ENCODE measurements around the gene PARD3B. TPM values are rescaled to one million over a fixed set of nuclear protein-coding genes. Genes with fewer than 3 reads are reported as not detected.
A peak's percentile ranks its signal among the peaks of the same experiment; 100 is the strongest.

The PARD3B gene
- total RNA-seq, 1 donor from 2014 or later: 23.8 TPM

GRCh38 chr2:204586444-204587180, 41.3 kb downstream of the PARD3B start:
- ATAC-seq (no peak), DNase-seq (no peak)
- intact Hi-C loops (cut with DNase I): no loop called here
- H3K27me3 ChIP-seq (ENCODE audit: low read depth): no peaks in the 10 kb centered on the region
- H3K27ac ChIP-seq: no peak overlapping the region
- H3K36me3 ChIP-seq: no peaks in the 10 kb centered on the region
- H3K4me3 ChIP-seq: no peak overlapping the region
- TF ChIP-seq CTCF (IDR thresholded peaks at IDR 0.05): no peak
- H3K9me3 ChIP-seq: peaks cover 10% of the 10 kb centered on the region
- no peaks in the 10 kb centered on the region for H3K4me1 ChIP-seq

GRCh38 chr2:204590063-204590462, 44.8 kb downstream of the PARD3B start:
- ATAC-seq: no peak
- intact Hi-C loops (cut with DNase I): no loop called here
- Histone ChIP-seq H3K4me1 (no peaks in the 10 kb centered on the region), H3K4me3 (no peak overlapping the region), H3K36me3 (no peaks in the 10 kb centered on the region), H3K27me3 (ENCODE audit: low read depth) (no peaks in the 10 kb centered on the region), H3K9me3 (peaks cover 10% of the 10 kb centered on the region), H3K27ac (no peak overlapping the region)
- TF ChIP-seq CTCF (IDR thresholded peaks at IDR 0.05): no peak
- DNase-seq: no peak

GRCh38 chr2:204591225-204591624, 46.0 kb downstream of the PARD3B start:
- no peak for TF ChIP-seq CTCF (IDR thresholded peaks at IDR 0.05)
- ATAC-seq (no peak), DNase-seq (no peak)
- H3K4me3 ChIP-seq: no peak overlapping the region
- H3K27ac ChIP-seq: no peak overlapping the region
- H3K9me3 ChIP-seq: peaks cover 10% of the 10 kb centered on the region
- H3K36me3 ChIP-seq: no peaks in the 10 kb centered on the region
- no peaks in the 10 kb centered on the region for H3K27me3 ChIP-seq (ENCODE audit: low read depth)
- no peaks in the 10 kb centered on the region for H3K4me1 ChIP-seq
- intact Hi-C loops (cut with DNase I): no loop called here

GRCh38 chr2:204604061-204604460, 58.8 kb downstream of the PARD3B start:
- Histone ChIP-seq H3K36me3 (no peaks in the 10 kb centered on the region), H3K4me3 (no peak overlapping the region), H3K4me1 (peaks cover 28% of the 10 kb centered on the region), H3K27ac (no peak overlapping the region), H3K27me3 (ENCODE audit: low read depth) (no peaks in the 10 kb centered on the region), H3K9me3 (no peaks in the 10 kb centered on the region)
- intact Hi-C loops (cut with DNase I): no loop called here
- ATAC-seq (no peak), DNase-seq (no peak)
- no peak for TF ChIP-seq CTCF (IDR thresholded peaks at IDR 0.05)

- DNase-seq: no peak
- Histone ChIP-seq H3K4me1 (peaks cover 28% of the 10 kb centered on the region), H3K36me3 (no peaks in the 10 kb centered on the region), H3K9me3 (no peaks in the 10 kb centered on the region), H3K27ac (no peak overlapping the region), H3K4me3 (no peak overlapping the region), H3K27me3 (ENCODE audit: low read depth) (no peaks in the 10 kb centered on the region)
- intact Hi-C loops (cut with DNase I): no loop called here
- TF ChIP-seq CTCF (IDR thresholded peaks at IDR 0.05): no peak
- peak in 1 of 2 donors; percentile 39 for ATAC-seq
These were observed 63.1 kb downstream of the PARD3B start for GRCh38 chr2:204608237-204608939.

Measured in lower lobe of right lung (tissue), 2 donors.